OCI-LY3 (cell line): Measurements from ENCODE around the gene EDN1.
"Not testable (repeated sequence)": the region's sequence is repeated elsewhere in the genome, so short reads cannot be mapped to it uniquely, and the experiment has no call there.

Experiments used
- H2AFZ ChIP-seq: fragments of 200-600, 300-600 bp; shearing (Covaris generic); 2 replicates; pipeline ENCODE4 v1.6.0; 2014; ENCODE audit warnings: antibody characterized with exemption, low read depth, low read length
- H3K27ac ChIP-seq: fragments of 200-600, 300-600 bp; sonication (generic); 2 replicates; pipeline ENCODE4 v1.5.1; 2014; ENCODE audit warnings: mild to moderate bottlenecking, low read length, moderate library complexity, mixed read lengths
- H3K27me3 ChIP-seq: fragments of 200-600, 300-600 bp; sonication (generic); 2 replicates; pipeline ENCODE4 v1.6.1; 2014; ENCODE audit warnings: low read depth, low read length, mixed read lengths
- H3K36me3 ChIP-seq: fragments of 200-600, 300-600 bp; sonication (generic); replicated peaks from 2 replicates; pipeline ENCODE3; 2014; ENCODE audit warnings: low read depth, low read length, mixed read lengths
- H3K4me1 ChIP-seq: fragments of 300-600, 200-600 bp; sonication (generic); 2 replicates; pipeline ENCODE4 v1.6.1; 2014; ENCODE audit warnings: low read length, mixed read lengths
- H3K4me2 ChIP-seq: fragments of 200-600, 300-600 bp; sonication (generic); 2 replicates; pipeline ENCODE4 v1.6.1; 2014; ENCODE audit warnings: low read length, mixed read lengths
- H3K4me3 ChIP-seq: fragments of 300-600, 200-600 bp; sonication (generic); 2 replicates; pipeline ENCODE4 v1.5.1; 2014; ENCODE audit warnings: antibody characterized with exemption, mild to moderate bottlenecking, low read length, moderate library complexity
- H3K79me2 ChIP-seq: fragments of 300-600, 200-600 bp; shearing (Covaris generic); 2 replicates; pipeline ENCODE4 v1.6.1; 2014; ENCODE audit warnings: mild to moderate bottlenecking, low read length, mixed read lengths
- H3K9ac ChIP-seq: fragments of 300-600, 200-600 bp; shearing (Covaris generic); 2 replicates; pipeline ENCODE4 v1.6.0; 2014; ENCODE audit warnings: mild to moderate bottlenecking, low read length, moderate library complexity
- H3K9me3 ChIP-seq: fragments of 200-600, 300-600 bp; shearing (Covaris generic); 2 replicates; pipeline ENCODE4 v1.6.1; 2014; ENCODE audit warnings: low read length, mixed read lengths; ENCODE audit not compliant: insufficient read depth
- H4K20me1 ChIP-seq: fragments of 200-600, 300-600 bp; sonication (generic); 2 replicates; pipeline ENCODE4 v1.6.1; 2016; ENCODE audit warnings: low read length, mixed read lengths; ENCODE audit not compliant: insufficient read depth
- EZH2phosphoT487 ChIP-seq: fragments of 200-600 bp; shearing (Covaris generic); IDR thresholded peaks from 2 replicates; pipeline ENCODE4 v1.6.1; 2018; ENCODE audit warnings: antibody characterized with exemption, mixed run types, low read depth
- TF ChIP-seq, protein P1 (sequence below): fragments of 200-600, 300-600 bp; sonication (generic); IDR thresholded peaks from 2 replicates; pipeline ENCODE4 v1.5.1; 2014; ENCODE audit warnings: antibody characterized with exemption, low read length, low read depth

Gene EDN1

DNA sequence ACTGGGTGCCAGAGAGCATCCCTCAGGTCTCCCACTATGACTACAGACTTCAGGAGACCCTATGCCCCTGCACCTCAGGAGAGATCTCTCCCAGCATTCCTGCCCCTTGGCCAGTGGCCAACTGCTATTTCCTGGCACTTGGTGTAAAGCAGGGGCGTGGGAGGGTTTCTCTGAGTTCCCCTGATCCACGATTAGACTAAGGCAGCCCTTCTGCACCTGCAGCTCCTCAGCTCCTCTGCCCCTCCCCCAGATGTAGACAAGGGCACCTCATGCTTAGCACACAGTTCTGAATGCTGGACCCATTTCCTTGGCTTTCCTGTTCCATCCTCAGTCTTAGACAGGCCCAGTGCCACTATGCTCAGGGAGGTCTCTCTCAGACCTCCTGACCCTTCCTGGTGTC lies 28.6 kb downstream of the EDN1 start:
- H3K4me2 ChIP-seq, result no peak overlapping the region
- H3K79me2 ChIP-seq, result no peaks in the 10 kb centered on the region
- no peaks in the 10 kb centered on the region for H3K9me3 ChIP-seq
- H3K4me1 ChIP-seq, result no peaks in the 10 kb centered on the region
- H3K4me3 ChIP-seq, result no peak overlapping the region
- TF ChIP-seq, protein P1, sequence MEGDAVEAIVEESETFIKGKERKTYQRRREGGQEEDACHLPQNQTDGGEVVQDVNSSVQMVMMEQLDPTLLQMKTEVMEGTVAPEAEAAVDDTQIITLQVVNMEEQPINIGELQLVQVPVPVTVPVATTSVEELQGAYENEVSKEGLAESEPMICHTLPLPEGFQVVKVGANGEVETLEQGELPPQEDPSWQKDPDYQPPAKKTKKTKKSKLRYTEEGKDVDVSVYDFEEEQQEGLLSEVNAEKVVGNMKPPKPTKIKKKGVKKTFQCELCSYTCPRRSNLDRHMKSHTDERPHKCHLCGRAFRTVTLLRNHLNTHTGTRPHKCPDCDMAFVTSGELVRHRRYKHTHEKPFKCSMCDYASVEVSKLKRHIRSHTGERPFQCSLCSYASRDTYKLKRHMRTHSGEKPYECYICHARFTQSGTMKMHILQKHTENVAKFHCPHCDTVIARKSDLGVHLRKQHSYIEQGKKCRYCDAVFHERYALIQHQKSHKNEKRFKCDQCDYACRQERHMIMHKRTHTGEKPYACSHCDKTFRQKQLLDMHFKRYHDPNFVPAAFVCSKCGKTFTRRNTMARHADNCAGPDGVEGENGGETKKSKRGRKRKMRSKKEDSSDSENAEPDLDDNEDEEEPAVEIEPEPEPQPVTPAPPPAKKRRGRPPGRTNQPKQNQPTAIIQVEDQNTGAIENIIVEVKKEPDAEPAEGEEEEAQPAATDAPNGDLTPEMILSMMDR, result no peak
- no peak for TF ChIP-seq EZH2phosphoT487
- H3K27me3 ChIP-seq, result peaks cover 3% of the 10 kb centered on the region; the same call in 1 of the 2 replicates
- no peak overlapping the region for H3K27ac ChIP-seq
- no peaks in the 10 kb centered on the region for H3K36me3 ChIP-seq
- no peaks in the 10 kb centered on the region for H4K20me1 ChIP-seq
- H3K9ac ChIP-seq, result no peak overlapping the region
- no peak overlapping the region for H2AFZ ChIP-seq

DNA sequence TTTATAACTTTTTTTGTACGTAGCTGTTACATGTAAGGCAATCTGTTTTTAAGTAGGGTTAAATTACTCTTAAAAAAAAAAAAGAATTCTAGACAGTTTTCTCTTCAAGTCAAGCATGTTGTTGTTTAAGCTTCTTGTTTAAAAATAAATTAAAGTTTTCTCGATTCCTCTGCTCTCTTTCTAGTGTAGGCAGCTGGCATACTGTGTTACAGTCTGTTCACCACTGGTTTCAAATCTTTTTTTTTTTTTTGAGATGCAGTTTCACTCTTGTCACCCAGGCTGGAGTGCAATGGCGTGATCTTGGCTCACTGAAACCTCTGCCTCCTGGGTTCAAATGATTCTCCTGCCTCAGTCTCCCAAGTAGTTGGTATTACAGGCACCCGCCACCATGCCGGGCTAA lies 29.9 kb downstream of the EDN1 start:
- H3K79me2 ChIP-seq, H3K27me3 ChIP-seq, H4K20me1 ChIP-seq, H2AFZ ChIP-seq, H3K4me1 ChIP-seq, H3K36me3 ChIP-seq, H3K9ac ChIP-seq, H3K4me3 ChIP-seq, H3K4me2 ChIP-seq, H3K9me3 ChIP-seq, H3K27ac ChIP-seq: not testable (repeated sequence)

GRCh38 chr6:12324099-12324498 lies 33.9 kb downstream of the EDN1 start:
- Histone ChIP-seq H3K9ac (no peak overlapping the region), H2AFZ (no peak overlapping the region)

DNA sequence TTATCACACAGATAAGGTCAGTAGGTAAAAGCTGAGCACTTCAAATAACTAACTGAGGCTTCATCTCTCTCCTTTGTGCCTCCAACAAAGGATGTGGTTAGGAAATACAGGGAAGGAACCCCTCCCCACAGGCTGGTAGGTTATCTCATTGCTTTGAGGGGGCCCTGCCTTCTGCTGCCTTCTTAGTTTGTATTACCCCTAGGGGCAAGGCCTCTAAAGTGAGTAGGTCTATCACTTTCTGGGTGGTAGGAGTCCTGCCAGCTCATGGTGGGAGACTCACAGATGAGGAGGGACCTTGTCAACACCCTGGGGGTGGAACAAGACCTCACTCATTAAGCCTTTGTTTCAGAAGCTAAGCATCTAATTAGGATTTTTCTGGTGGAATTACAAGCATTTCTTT lies 34.6 kb downstream of the EDN1 start:
- H3K9me3 ChIP-seq, result no peaks in the 10 kb centered on the region
- TF ChIP-seq, protein P1, result no peak
- no peak for TF ChIP-seq EZH2phosphoT487
- H4K20me1 ChIP-seq, result no peaks in the 10 kb centered on the region
- H3K79me2 ChIP-seq, result no peaks in the 10 kb centered on the region
- H3K4me3 ChIP-seq, result no peak overlapping the region
- no peak overlapping the region for H3K27ac ChIP-seq
- peaks cover 18% of the 10 kb centered on the region; the same call in 1 of the 2 replicates for H3K27me3 ChIP-seq
- H3K4me1 ChIP-seq, result no peaks in the 10 kb centered on the region
- no peak overlapping the region for H3K4me2 ChIP-seq
- H3K9ac ChIP-seq, result no peak overlapping the region
- no peaks in the 10 kb centered on the region for H3K36me3 ChIP-seq
- no peak overlapping the region for H2AFZ ChIP-seq

More at GRCh38 chr6:12324099-12324498, 33.9 kb downstream of the EDN1 start:
- Histone ChIP-seq H3K79me2 (no peaks in the 10 kb centered on the region), H3K27ac (no peak overlapping the region), H4K20me1 (no peaks in the 10 kb centered on the region), H3K9me3 (no peaks in the 10 kb centered on the region), H3K36me3 (no peaks in the 10 kb centered on the region), H3K4me1 (no peaks in the 10 kb centered on the region), H3K4me2 (no peak overlapping the region), H3K27me3 (peaks cover 18% of the 10 kb centered on the region; the same call in 1 of the 2 replicates), H3K4me3 (no peak overlapping the region)
- TF ChIP-seq, protein P1, result no peak
- no peak for TF ChIP-seq EZH2phosphoT487

DNA sequence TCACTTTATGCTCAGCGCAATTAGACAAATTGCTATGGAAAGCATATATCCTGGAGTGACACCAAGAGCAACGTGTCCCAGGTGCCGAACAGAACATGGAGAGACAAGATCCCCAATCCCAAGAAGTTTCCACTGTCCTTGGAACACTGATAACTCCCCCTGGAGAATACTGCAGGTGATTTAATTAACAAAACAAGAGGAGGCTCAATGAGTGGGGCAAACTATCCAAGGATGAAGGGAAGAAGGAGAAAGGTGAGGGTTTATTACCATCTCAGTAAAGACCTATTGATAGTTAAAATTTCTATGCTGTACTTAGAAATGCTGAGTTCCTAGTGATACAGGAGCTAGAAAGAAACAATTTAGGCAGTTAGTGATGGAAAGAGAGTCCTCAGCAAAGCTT lies 35.7 kb downstream of the EDN1 start:
- no peak overlapping the region for H3K27ac ChIP-seq
- TF ChIP-seq EZH2phosphoT487, result no peak
- TF ChIP-seq, protein P1, result no peak
- no peaks in the 10 kb centered on the region for H3K9me3 ChIP-seq
- peaks cover 18% of the 10 kb centered on the region; the same call in 1 of the 2 replicates for H3K27me3 ChIP-seq
- H2AFZ ChIP-seq, result no peak overlapping the region
- no peaks in the 10 kb centered on the region for H4K20me1 ChIP-seq
- H3K79me2 ChIP-seq, result no peaks in the 10 kb centered on the region
- no peaks in the 10 kb centered on the region for H3K4me1 ChIP-seq
- H3K9ac ChIP-seq, result no peak overlapping the region
- no peak overlapping the region for H3K4me3 ChIP-seq
- no peak overlapping the region for H3K4me2 ChIP-seq
- no peaks in the 10 kb centered on the region for H3K36me3 ChIP-seq
